ENCODE measurements around the gene PPM1H. TPM values are rescaled to one million over a fixed set of nuclear protein-coding genes. Genes with fewer than 3 reads are reported as not detected.

PPM1H gene
- total RNA-seq, 3 donors from 2014 or later (not counting 1 experiment from before 2014, with no cell fraction given), result 0.18 to 2.1 (median 0.40) TPM

DNA sequence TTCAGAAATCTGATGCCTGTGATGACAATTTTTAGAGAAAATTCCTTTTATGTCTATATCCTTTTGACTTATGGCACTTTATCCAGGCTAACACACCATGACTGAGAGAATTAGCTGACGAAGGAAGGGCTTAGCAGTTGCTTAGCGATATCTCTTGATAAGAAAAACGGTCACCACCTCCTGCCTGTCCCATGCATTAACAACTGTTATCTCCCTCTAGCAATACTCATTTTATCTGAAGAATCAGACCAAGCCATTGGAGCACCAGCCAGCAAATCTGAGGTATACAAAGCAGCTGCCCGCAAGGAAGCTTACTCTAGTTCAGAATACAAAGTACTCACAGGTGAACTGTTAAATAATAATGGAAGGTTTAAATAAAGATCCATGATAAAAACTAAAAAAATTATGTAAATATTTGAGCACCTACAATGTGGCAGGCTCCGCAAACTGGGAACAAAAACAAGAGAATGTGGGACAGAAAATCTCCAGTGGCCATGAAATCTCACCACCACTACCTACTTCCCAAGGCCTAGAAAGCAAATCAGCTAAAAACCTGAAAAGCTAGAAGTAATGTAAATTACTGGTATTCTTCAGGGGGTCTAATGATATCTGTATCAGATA is 24.3 kb downstream of the PPM1H start:
- Histone ChIP-seq H3K27ac (ENCODE audit: low read length) (no peak overlapping the region), H3K36me3 (ENCODE audit: control insufficient read depth, insufficient read depth, low read length) (no peaks in the 10 kb centered on the region), H3K9me3 (ENCODE audit: control insufficient read depth, insufficient read depth, low read length) (no peaks in the 10 kb centered on the region), H3K27me3 (ENCODE audit: control insufficient read depth, insufficient read depth, low read length) (no peaks in the 10 kb centered on the region), H3K4me3 (ENCODE audit: low read length) (no peak overlapping the region), H3K4me1 (ENCODE audit: control insufficient read depth, insufficient read depth, low read length) (no peaks in the 10 kb centered on the region)
- Mint-ChIP-seq H3K9me3 (no peaks in the 10 kb centered on the region), H3K27me3 (ENCODE audit: low read depth in 2 of 2) (peaks cover 7 to 23% of the 10 kb centered on the region in 2 donors), H3K4me3 (no peak overlapping the region), H3K36me3 (no peaks in the 10 kb centered on the region), H3K4me1 (no peaks in the 10 kb centered on the region), H3K27ac (no peak overlapping the region)
- intact Hi-C loops (cut with micrococcal nuclease), result no loop called here
- ATAC-seq (no peak), DNase-seq (no peak)
- WGBS (ENCODE audit: insufficient coverage), result 15% methylated on average over 3 of the region's 5 CpGs
- no peak for TF ChIP-seq CTCF (IDR thresholded peaks at IDR 0.05)

DNA sequence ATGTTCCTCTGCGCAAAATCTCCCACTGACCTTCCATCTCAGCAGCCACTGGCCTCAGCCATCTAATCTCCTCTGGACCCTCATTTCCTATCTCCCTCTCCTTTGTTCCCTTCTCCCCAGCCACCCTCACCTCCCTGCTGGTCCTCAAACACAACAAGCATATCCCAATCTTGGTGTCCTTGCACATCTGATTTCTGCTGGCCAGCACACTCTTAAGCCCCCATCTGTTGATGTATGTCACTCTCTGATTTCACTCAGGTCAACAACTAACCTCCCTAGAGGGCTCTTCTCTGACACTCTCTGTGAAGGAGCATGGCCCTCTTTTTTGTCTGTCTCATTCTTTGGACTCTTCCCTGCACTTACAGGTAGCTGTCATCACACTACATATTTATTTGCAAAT is 25.6 kb downstream of the PPM1H start:
- H3K27me3 Mint-ChIP-seq (ENCODE audit: low read depth in 2 of 2), result peaks cover 7 to 31% of the 10 kb centered on the region in 2 donors
- no peaks in the 10 kb centered on the region for H3K4me1 Mint-ChIP-seq
- H3K4me3 Mint-ChIP-seq, result no peak overlapping the region
- TF ChIP-seq CTCF (IDR thresholded peaks at IDR 0.05), result no peak
- no peaks in the 10 kb centered on the region for H3K9me3 ChIP-seq (ENCODE audit: control insufficient read depth, insufficient read depth, low read length)
- no peak overlapping the region for H3K4me3 ChIP-seq (ENCODE audit: low read length)
- no peaks in the 10 kb centered on the region for H3K9me3 Mint-ChIP-seq
- DNase-seq (no peak), ATAC-seq (no peak)
- WGBS (ENCODE audit: insufficient coverage), result 98% methylated on average over 1 of the region's 1 CpG
- H3K4me1 ChIP-seq (ENCODE audit: control insufficient read depth, insufficient read depth, low read length), result no peaks in the 10 kb centered on the region
- H3K27ac Mint-ChIP-seq, result no peak overlapping the region
- no peaks in the 10 kb centered on the region for H3K36me3 Mint-ChIP-seq
- no peaks in the 10 kb centered on the region for H3K36me3 ChIP-seq (ENCODE audit: control insufficient read depth, insufficient read depth, low read length)
- no peak overlapping the region for H3K27ac ChIP-seq (ENCODE audit: low read length)
- intact Hi-C loops (cut with micrococcal nuclease), result no loop called here
- no peaks in the 10 kb centered on the region for H3K27me3 ChIP-seq (ENCODE audit: control insufficient read depth, insufficient read depth, low read length)

DNA sequence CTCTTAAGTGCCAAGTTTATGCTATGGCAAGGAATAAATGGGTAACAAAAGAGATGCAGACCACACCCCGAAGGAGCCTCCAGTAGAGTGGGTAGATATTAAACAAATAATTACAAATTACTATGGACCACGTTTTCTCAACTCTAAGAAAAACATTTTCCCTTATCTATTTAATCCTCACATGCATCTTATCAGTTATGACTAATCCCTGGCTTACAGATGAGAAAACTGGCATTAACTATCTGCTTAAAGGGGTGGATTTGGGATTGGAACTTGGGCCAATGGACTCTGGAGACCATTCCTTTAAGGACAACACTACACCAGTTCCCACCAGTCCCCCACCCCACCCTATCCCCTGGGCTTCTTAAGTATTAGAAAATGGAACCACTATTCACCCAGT is 26.3 kb downstream of the PPM1H start:
- no peak for TF ChIP-seq CTCF (IDR thresholded peaks at IDR 0.05)
- Histone ChIP-seq H3K9me3 (ENCODE audit: control insufficient read depth, insufficient read depth, low read length) (no peaks in the 10 kb centered on the region), H3K4me1 (ENCODE audit: control insufficient read depth, insufficient read depth, low read length) (no peaks in the 10 kb centered on the region), H3K36me3 (ENCODE audit: control insufficient read depth, insufficient read depth, low read length) (no peaks in the 10 kb centered on the region), H3K27me3 (ENCODE audit: control insufficient read depth, insufficient read depth, low read length) (no peaks in the 10 kb centered on the region), H3K27ac (ENCODE audit: low read length) (no peak overlapping the region), H3K4me3 (ENCODE audit: low read length) (no peak overlapping the region)
- Mint-ChIP-seq H3K27ac (no peak overlapping the region), H3K27me3 (ENCODE audit: low read depth in 2 of 2) (peaks cover 7 to 31% of the 10 kb centered on the region in 2 donors), H3K36me3 (no peaks in the 10 kb centered on the region), H3K4me1 (no peaks in the 10 kb centered on the region), H3K9me3 (no peaks in the 10 kb centered on the region), H3K4me3 (no peak overlapping the region)
- intact Hi-C loops (cut with micrococcal nuclease), result no loop called here
- no CpG with 5 or more reads among the region's 2 CpGs for WGBS (ENCODE audit: insufficient coverage)
- DNase-seq (no peak), ATAC-seq (no peak)

DNA sequence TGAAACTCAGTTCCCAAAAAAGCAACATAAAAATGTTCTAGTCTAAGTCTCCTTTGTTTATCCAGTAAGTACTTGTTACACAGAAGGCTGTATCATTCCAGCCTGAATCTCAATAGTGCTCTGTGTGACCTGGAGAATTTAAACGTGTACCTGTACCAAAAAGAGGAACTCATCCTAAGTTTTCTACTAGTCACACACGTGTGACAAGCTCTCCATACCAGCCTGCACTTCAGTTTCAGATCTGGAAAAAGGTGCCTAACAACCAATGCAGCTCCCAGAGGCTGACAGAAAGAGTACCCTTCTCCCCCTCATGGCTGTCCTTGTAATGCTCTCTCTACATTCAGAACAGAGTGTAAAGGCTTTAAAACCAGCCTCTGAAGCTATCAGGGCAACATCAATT is 27.4 kb downstream of the PPM1H start:
- WGBS (ENCODE audit: insufficient coverage), result 4% methylated on average over 2 of the region's 2 CpGs
- DNase-seq, result no peak
- no peak for ATAC-seq

More for the DNA sequence above, 27.4 kb downstream of the PPM1H start:
- H3K4me3 ChIP-seq (ENCODE audit: low read length), result no peak overlapping the region
- Mint-ChIP-seq H3K27ac (no peak overlapping the region), H3K4me1 (no peaks in the 10 kb centered on the region), H3K9me3 (no peaks in the 10 kb centered on the region), H3K36me3 (no peaks in the 10 kb centered on the region), H3K4me3 (no peak overlapping the region), H3K27me3 (ENCODE audit: low read depth in 2 of 2) (peaks cover 7 to 31% of the 10 kb centered on the region in 2 donors)
- H3K36me3 ChIP-seq (ENCODE audit: control insufficient read depth, insufficient read depth, low read length), result no peaks in the 10 kb centered on the region
- intact Hi-C loops (cut with micrococcal nuclease), result no loop called here
- H3K27me3 ChIP-seq (ENCODE audit: control insufficient read depth, insufficient read depth, low read length), result no peaks in the 10 kb centered on the region
- H3K9me3 ChIP-seq (ENCODE audit: control insufficient read depth, insufficient read depth, low read length), result no peaks in the 10 kb centered on the region
- TF ChIP-seq CTCF (IDR thresholded peaks at IDR 0.05), result no peak
- H3K4me1 ChIP-seq (ENCODE audit: control insufficient read depth, insufficient read depth, low read length), result no peaks in the 10 kb centered on the region
- H3K27ac ChIP-seq (ENCODE audit: low read length), result no peak overlapping the region
